Measurements from ENCODE around the gene MRPS21. TPM values are rescaled to one million over a fixed set of nuclear protein-coding genes. Genes with fewer than 3 reads are reported as not detected.
A peak's percentile ranks its signal among the peaks of the same experiment; 100 is the strongest.

Gene MRPS21
- total RNA-seq, 4 donors from 2014 or later, result 35.7 to 45.3 (median 36.6) TPM

DNA sequence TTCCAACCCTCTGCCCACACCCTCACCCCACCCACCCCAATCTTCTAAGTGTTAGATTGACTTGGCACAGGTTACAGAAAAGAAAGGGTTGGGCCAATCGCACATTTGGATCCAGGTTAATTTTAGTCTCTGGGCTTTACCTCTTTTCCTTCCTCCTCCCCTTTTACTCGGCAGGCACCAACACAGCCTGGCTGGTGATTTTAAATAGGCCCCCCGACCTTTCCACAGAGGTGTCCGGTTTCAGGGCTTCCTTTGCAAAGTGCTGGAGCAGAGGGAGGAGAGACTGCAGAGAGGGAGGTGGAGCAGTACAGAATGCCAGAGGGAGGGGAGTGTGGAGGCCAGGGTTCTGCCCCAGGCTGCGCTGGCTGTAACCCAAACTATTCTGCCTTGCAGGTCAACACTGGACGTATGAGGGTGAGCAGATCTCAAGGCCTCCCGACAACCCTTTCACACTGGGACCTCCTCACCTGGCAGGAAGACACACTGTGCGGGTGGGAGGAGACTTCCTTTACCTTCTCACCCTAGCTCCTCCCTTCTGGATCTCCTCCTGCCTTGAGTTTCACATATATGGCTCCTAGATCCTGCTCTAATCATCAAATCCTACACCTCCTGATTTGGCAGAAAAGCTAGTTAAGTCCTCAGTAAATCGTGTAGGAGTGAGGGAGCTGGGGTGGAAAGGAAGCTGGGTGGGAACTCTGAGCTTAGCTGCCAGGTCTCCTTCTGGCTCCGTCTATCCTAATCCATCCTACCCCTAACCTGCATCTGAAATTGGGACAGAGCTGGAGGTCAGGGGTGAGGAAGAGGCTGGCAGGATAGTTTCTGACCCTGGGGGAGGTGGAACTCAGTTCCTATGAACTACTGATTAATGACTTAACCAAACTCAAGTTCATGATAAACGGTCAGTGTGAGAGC lies 33.6 kb upstream of the MRPS21 start:
- DNase-seq (ENCODE audit: low spot score) (no peak), ATAC-seq (ENCODE audit: low FRiP score) (peak; percentile 80)
- TF ChIP-seq, protein P1, sequence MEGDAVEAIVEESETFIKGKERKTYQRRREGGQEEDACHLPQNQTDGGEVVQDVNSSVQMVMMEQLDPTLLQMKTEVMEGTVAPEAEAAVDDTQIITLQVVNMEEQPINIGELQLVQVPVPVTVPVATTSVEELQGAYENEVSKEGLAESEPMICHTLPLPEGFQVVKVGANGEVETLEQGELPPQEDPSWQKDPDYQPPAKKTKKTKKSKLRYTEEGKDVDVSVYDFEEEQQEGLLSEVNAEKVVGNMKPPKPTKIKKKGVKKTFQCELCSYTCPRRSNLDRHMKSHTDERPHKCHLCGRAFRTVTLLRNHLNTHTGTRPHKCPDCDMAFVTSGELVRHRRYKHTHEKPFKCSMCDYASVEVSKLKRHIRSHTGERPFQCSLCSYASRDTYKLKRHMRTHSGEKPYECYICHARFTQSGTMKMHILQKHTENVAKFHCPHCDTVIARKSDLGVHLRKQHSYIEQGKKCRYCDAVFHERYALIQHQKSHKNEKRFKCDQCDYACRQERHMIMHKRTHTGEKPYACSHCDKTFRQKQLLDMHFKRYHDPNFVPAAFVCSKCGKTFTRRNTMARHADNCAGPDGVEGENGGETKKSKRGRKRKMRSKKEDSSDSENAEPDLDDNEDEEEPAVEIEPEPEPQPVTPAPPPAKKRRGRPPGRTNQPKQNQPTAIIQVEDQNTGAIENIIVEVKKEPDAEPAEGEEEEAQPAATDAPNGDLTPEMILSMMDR (IDR thresholded peaks at IDR 0.05), result no peak

- ATAC-seq (ENCODE audit: low FRiP score) (no peak), DNase-seq (ENCODE audit: low spot score) (no peak)
- TF ChIP-seq, protein P1 (IDR thresholded peaks at IDR 0.05), result no peak
Observed at GRCh38 chr1:150261367-150261766, 32.3 kb upstream of the MRPS21 start.

DNA sequence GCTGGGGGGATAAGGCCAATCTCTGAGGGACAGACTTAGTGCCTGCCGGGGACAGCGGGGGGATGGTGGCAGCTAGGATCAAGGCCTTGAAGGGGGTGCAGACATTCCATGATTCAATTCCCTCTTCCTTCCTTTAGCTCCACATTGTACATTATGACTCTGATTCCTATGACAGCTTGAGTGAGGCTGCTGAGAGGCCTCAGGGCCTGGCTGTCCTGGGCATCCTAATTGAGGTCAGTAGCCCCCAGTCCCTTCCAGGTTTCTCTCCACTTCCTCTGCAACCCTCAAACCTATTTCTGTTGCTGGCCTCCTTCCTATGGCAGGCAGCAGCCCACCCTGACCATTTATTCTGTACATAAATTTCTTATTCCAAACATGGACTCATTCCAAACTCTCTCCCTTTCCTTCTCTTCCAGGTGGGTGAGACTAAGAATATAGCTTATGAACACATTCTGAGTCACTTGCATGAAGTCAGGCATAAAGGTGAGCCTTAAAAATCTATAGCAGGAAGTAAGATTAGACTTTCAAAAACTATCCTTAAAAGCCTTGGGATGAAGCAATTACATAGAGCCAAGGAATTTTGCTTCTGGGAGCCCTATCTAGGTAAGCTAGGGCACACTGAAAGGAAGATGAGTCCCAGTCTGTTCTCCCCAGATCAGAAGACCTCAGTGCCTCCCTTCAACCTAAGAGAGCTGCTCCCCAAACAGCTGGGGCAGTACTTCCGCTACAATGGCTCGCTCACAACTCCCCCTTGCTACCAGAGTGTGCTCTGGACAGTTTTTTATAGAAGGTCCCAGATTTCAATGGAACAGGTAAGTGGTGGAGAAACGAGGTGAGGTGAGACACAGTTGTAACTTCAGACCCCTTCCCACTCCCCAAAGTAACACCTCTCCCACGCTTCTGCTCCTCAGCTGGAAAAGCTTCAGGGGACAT lies 31.0 kb upstream of the MRPS21 start:
- DNase-seq (ENCODE audit: low spot score) (no peak), ATAC-seq (ENCODE audit: low FRiP score) (no peak)
- TF ChIP-seq, protein P1 (IDR thresholded peaks at IDR 0.05), result no peak

- no peak for DNase-seq (ENCODE audit: low spot score)
- TF ChIP-seq, protein P1 (IDR thresholded peaks at IDR 0.05), result no peak
- ATAC-seq (ENCODE audit: low FRiP score), result no peak
Observed at GRCh38 chr1:150263549-150263948, 30.1 kb upstream of the MRPS21 start.

GRCh38 chr1:150267896-150268295 lies 25.8 kb upstream of the MRPS21 start:
- DNase-seq (ENCODE audit: low spot score), result no peak
- ATAC-seq (ENCODE audit: low FRiP score), result no peak
- TF ChIP-seq, protein P1 (IDR thresholded peaks at IDR 0.05), result no peak

GRCh38 chr1:150268340-150268704 lies 25.3 kb upstream of the MRPS21 start:
- DNase-seq (ENCODE audit: low spot score), result no peak
- ATAC-seq (ENCODE audit: low FRiP score), result peak; percentile 67
- TF ChIP-seq, protein P1 (IDR thresholded peaks at IDR 0.05), result no peak
